ENCODE data around the gene RPL37.

The RPL37 gene

DNA sequence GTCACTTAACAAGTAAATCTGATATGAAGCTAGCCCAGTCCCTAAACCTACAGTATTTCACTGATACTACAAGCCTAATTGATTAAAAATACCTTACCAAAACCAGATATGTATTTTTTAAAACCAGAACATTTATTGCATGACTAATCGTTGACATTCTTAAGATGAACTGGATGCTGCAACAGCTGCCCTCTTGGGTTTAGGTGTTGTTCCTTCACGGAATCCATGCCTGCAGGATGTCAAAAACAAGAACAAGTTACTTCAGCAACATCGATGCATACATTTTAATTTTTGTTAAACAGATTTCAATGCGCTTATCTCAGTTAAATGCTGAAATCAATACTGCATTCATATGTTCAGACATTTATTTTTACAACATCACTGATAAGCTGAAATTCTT, 2.7 kb downstream of the RPL37 start:
- Histone ChIP-seq H3K27ac (no peak overlapping the region), H3K4me1 (ENCODE audit: control insufficient read depth in 1 of 2, insufficient read depth in 1 of 2, low read depth in 1 of 2, low read length in 1 of 2) (peaks cover 31 to 37% of the 10 kb centered on the region in 2 experiments), H3K36me3 (peaks cover 65% of the 10 kb centered on the region), H3K9me3 (no peaks in the 10 kb centered on the region), H3K4me3 (ENCODE audit: low read depth in 1 of 2, low read length in 1 of 2) (no peak overlapping the region), H3K27me3 (no peaks in the 10 kb centered on the region)
- TF ChIP-seq, protein P1, sequence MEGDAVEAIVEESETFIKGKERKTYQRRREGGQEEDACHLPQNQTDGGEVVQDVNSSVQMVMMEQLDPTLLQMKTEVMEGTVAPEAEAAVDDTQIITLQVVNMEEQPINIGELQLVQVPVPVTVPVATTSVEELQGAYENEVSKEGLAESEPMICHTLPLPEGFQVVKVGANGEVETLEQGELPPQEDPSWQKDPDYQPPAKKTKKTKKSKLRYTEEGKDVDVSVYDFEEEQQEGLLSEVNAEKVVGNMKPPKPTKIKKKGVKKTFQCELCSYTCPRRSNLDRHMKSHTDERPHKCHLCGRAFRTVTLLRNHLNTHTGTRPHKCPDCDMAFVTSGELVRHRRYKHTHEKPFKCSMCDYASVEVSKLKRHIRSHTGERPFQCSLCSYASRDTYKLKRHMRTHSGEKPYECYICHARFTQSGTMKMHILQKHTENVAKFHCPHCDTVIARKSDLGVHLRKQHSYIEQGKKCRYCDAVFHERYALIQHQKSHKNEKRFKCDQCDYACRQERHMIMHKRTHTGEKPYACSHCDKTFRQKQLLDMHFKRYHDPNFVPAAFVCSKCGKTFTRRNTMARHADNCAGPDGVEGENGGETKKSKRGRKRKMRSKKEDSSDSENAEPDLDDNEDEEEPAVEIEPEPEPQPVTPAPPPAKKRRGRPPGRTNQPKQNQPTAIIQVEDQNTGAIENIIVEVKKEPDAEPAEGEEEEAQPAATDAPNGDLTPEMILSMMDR (IDR thresholded peaks at IDR 0.05): no peak

DNA sequence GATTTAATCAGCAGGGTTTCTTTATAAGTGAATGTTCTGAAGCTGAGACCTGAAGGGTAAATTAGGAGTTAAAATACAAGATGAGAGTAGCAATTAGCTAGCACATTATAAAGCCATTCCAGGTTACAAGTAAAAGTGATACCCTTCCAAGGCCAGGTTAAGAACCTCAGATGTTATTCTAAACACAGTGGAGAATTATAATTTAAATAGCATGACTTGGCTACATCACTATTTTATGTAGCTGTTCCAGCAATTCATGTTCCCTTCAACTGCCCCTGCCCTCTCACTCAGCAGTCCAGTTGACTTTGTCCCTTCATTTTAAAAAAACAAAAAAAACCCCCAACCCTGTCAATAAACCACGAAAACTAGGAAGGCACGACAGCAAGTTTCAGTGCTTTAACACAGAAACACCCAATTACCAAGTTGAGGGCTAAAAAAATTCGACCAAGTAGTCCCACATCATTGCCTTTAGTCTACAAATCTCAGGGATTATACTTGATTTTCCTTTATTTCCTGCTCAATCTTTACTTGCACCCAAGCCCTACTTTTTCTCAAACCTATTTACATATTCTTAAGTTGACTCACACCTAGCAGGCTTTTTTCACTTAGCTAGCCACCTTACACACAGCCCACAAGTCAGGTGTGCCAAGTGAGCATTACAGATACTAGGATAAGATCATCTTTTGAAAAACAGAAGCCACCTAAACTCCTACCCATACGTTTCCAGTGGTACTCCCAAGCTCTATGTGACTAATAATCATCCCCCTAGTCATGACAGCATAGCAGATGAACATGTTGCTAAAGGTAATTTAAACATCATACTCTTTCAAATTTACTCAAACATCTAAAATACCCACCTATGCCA, 3.4 kb downstream of the RPL37 start:
- Histone ChIP-seq H3K27me3 (no peaks in the 10 kb centered on the region), H3K27ac (no peak overlapping the region), H3K9me3 (no peaks in the 10 kb centered on the region), H3K4me1 (ENCODE audit: control insufficient read depth in 1 of 2, insufficient read depth in 1 of 2, low read depth in 1 of 2, low read length in 1 of 2) (peaks cover 31 to 37% of the 10 kb centered on the region in 2 experiments), H3K4me3 (ENCODE audit: low read depth in 1 of 2, low read length in 1 of 2) (no peak overlapping the region), H3K36me3 (peaks cover 73% of the 10 kb centered on the region)
- TF ChIP-seq, protein P1 (IDR thresholded peaks at IDR 0.05): no peak

DNA sequence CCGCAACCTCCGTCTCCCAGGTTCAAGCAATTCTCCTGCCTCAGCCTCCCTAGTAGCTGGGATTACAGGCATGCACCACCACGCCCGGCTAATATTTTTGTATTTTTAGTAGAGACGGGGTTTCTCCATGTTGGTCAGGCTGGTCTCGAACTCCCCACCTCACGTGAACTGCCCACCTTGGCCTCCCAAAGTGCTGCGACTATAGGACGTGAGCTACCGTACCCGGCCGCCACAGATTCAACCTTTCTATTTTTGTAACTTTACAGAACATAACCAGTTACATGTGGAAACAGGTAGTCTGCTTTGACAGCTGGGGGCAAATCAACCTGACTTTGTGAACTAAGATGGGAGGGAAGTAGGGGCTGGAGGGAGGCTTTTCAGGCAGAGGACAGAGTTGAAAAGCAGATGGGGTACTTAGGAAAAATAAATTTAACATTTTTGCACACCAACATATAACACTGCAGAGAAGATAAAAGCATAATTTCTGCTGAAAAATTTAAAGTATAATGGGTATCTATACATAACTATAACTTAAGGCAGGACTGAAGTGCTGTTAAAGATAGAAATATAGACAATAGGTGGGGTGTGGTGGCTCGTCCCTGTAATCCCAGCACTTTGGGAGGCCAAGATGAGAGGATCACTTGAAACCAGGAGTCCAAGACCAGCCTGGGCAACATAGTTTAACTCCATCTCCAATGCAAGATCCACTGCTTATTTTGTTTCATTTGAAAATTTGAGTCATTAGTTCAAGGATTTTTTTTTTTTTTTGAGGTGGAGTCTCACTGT, 5.1 kb downstream of the RPL37 start:
- peaks cover 83% of the 10 kb centered on the region for H3K36me3 ChIP-seq
- no peaks in the 10 kb centered on the region for H3K9me3 ChIP-seq
- no peak overlapping the region for H3K4me3 ChIP-seq (ENCODE audit: low read depth in 1 of 2, low read length in 1 of 2)
- no peak overlapping the region for H3K27ac ChIP-seq
- TF ChIP-seq, protein P1 (IDR thresholded peaks at IDR 0.05): no peak
- peaks cover 19 to 23% of the 10 kb centered on the region in 2 experiments for H3K4me1 ChIP-seq (ENCODE audit: control insufficient read depth in 1 of 2, insufficient read depth in 1 of 2, low read depth in 1 of 2, low read length in 1 of 2)
- no peaks in the 10 kb centered on the region for H3K27me3 ChIP-seq

DNA sequence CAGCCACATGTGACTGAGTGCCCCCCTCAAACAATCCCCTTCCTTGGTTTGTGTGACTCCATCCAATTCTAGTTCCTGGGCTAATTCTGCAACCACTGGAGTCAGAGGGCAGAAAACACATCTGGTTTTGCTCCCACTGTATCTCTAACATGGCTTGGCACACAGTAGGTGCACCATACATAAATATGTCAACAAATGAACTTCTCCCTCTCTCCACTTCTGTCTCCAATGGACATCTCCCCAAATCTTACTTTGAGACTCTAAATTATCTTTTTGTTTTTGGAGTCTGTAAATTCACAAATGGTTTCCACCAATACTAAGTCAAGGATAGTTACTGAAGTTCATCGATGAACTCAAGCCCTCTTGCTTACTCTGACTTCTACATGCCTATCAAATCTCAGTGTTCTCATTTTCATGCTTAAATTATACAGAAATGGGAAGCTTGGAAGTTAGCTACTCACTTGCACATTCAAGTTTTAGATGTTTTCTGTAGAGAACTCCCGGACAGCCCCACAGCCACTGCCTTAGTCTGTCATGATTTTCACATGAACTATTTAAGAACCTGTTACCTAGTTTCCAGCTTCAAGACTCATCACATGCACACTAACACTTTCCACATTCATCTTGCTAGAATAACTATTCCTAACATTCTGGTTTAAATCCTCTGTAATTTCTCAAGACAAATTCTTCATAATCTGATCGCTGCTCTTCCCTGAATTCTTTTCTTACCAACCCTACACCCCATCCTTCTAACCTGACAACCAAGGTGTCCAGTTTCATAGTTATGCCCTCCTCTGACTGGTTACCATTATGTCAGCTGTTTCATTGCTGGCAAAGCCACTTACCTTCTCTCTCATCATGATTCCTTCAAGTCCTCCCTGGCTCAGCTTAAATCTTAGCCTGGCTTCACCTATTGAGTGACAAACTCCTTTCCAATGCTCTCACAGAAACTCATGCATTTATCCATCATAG, 6.0 kb downstream of the RPL37 start:
- TF ChIP-seq, protein P1 (IDR thresholded peaks at IDR 0.05): no peak
- H3K4me1 ChIP-seq (ENCODE audit: control insufficient read depth in 1 of 2, insufficient read depth in 1 of 2, low read depth in 1 of 2, low read length in 1 of 2): peaks cover 15% of the 10 kb centered on the region in 2 experiments
- H3K9me3 ChIP-seq: no peaks in the 10 kb centered on the region
- H3K4me3 ChIP-seq (ENCODE audit: low read depth in 1 of 2, low read length in 1 of 2): no peak overlapping the region
- H3K27ac ChIP-seq: no peak overlapping the region
- H3K36me3 ChIP-seq: peaks cover 83% of the 10 kb centered on the region
- no peaks in the 10 kb centered on the region for H3K27me3 ChIP-seq
